GM18498 (cell line): ENCODE data around the gene CD207.

Experiments
- ATAC-seq: cut with Tn5 transposase; IDR thresholded peaks from one replicate; pipeline ENCODE4 v1.9.1; 2021; ENCODE audit warnings: mild to moderate bottlenecking, moderate library complexity; ENCODE audit not compliant: unreplicated experiment

Gene CD207

GRCh38 chr2:70796262-70796661 lies 39.4 kb downstream of the CD207 start:
- ATAC-seq = no peak

GRCh38 chr2:70795164-70795995 lies 40.2 kb downstream of the CD207 start:
- no peak for ATAC-seq

- no peak for ATAC-seq
These were observed 42.2 kb downstream of the CD207 start for GRCh38 chr2:70793450-70793849.

- ATAC-seq = no peak
These were observed 45.3 kb downstream of the CD207 start, which contains the start of gene FIGLA for GRCh38 chr2:70790136-70790828. TSS of gene FIGLA (minus strand) at chr2:70790643. CDS start at chr2:70790638, 5 bp downstream.

- ATAC-seq = no peak
These were observed 46.1 kb downstream of the CD207 start for GRCh38 chr2:70789304-70790135.

GRCh38 chr2:70785137-70785911 lies 50.3 kb downstream of the CD207 start:
- no peak for ATAC-seq

- no peak for ATAC-seq
These were observed 51.3 kb downstream of the CD207 start for GRCh38 chr2:70784320-70784719.
